KOPT-K1 (cell line): Measurements from ENCODE around the gene LRRC53.

Experiments used
- H3K27ac ChIP-seq: fragments of 200-600 bp; sonication (generic); 2 replicates; pipeline ENCODE4 v1.5.1; 2016; ENCODE audit warnings: antibody characterized with exemption, mild to moderate bottlenecking, low read depth, low read length; ENCODE audit not compliant: poor library complexity, severe bottlenecking
- H3K36me3 ChIP-seq: fragments of 200-600 bp; sonication (generic); 2 replicates; pipeline ENCODE4 v1.5.1; 2017; ENCODE audit warnings: antibody characterized with exemption, mild to moderate bottlenecking, low read length, moderate library complexity; ENCODE audit not compliant: insufficient read depth
- H3K9me3 ChIP-seq: fragments of 200-600 bp; sonication (generic); 2 replicates; pipeline ENCODE4 v1.5.1; 2017; ENCODE audit warnings: antibody characterized with exemption, low read length, mild to moderate bottlenecking; ENCODE audit not compliant: insufficient read depth, poor library complexity, severe bottlenecking

The LRRC53 gene

DNA sequence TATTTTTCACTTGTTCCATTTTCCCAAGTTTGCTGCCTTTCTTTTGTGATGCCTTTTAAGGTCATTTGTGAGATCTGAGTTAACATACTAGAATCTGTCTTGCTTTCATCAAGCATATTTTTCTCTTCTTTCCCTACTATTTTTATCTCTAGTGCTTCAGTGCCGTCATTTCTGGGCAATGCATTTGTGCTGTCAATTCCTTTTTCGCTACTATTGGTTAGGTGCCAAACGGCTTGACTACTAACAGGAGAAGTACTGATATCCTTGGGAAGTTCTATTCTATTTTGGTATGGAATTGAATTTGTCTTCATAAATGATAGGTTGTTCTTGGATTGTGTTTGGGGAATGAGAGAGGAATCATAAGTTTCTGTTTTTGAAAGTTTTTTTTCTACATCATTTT lies 42.2 kb downstream of the LRRC53 start:
- H3K27ac ChIP-seq: no peak overlapping the region
- H3K9me3 ChIP-seq: no peaks in the 10 kb centered on the region

DNA sequence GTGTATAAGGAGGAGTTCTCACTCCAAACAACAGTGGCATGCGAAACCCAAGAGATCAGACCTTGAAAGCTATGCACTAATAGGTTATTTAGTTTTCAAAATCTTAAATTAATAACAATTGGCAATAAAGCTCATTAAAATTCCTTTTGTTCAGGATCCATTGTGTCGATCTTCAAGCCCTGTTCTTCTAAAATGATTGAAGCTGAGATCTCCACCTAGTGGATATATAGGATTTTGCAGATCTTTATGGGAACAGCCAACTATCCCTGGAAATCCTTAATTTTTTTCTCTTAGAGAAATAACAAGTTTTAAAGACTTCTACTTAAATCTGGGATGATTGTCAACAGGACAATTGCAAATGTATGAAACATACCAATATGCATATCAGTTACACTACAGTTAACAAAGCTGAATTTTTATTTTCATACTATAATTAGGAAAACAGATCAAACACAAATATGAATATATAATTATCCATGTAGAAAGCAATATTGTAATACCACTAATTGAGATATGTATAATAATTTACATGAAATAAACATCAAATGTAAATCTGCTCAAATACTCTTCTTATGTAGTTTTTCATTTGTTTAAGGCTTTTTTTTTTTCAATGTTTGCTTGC lies 43.3 kb downstream of the LRRC53 start:
- H3K36me3 ChIP-seq: no peaks in the 10 kb centered on the region
- H3K9me3 ChIP-seq: no peaks in the 10 kb centered on the region
- no peak overlapping the region for H3K27ac ChIP-seq

More for the DNA sequence above, 42.2 kb downstream of the LRRC53 start:
- H3K36me3 ChIP-seq: no peaks in the 10 kb centered on the region

DNA sequence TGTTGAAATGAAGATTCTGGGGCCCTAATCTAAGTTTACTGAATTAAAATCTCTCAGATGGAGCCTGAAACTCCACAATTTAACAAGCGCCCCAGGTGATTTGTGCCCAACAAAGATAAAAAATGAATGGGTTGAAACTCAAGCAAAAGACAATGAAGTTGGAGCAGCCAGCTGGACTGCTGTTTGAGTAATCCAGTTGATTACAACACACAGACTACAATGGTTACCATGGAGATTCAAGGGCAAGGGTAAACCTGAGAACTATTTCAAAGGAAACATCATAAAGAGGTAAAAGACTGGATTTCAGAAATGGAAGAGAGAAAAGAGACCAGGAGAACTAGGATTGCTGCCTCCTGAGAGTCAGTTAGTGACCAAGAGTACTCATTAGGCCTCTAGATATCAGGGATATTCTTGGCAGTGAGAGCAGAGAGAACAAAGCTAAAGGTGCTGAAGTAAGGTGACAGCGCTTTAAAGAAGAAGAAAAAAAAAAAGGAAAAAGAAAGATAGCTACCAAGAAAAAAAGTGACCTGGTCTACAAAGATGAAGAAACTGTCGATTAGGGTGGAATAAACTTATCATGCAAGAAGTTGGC lies 44.5 kb downstream of the LRRC53 start:
- no peaks in the 10 kb centered on the region for H3K36me3 ChIP-seq
- no peaks in the 10 kb centered on the region for H3K9me3 ChIP-seq
- no peak overlapping the region for H3K27ac ChIP-seq

DNA sequence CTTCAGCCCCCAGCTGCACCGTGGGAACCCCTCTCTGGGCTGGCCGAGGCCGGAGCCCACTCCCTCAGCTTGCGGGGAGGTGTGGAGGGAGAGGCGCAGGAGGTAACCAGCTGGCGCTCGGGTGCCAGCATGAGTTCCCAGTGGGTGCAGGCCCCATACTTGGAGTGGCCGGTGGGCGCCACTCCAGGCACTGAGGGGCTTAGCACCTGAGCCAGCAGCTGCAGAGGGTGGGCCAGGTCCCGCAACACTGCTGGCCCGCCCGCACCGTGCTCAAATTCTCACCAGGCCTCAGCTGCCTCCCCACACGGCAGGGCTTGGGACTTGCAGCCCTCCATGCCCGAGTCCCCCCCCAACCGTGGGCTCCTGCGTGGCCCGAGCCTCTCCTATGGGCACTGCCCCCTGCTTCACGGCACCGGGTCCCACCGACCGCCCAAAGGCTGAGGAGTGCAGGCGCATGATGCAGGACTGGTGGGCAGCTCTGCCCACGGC lies 47.2 kb downstream of the LRRC53 start:
- Histone ChIP-seq H3K9me3 (no peaks in the 10 kb centered on the region), H3K36me3 (no peaks in the 10 kb centered on the region), H3K27ac (no peak overlapping the region)

DNA sequence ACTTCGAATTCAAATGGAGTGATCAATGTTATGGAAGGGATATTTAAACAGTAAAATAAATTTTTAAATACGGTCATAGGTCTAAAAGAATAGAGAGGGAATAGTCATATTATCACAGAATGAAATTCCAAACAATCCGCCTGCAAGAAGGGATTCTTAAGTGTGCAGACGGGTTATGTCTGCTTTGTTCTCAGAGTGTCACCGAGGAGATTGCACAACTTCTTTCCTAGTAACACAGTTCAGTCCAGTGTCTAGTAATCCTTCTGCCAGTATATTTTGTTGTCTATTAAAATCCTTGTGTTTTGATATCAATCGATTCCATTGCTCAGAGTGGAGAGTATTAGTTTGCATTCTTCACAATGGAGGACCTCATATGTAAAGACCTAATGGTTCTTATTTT lies 48.4 kb downstream of the LRRC53 start:
- no peaks in the 10 kb centered on the region for H3K9me3 ChIP-seq
- no peak overlapping the region for H3K27ac ChIP-seq
- H3K36me3 ChIP-seq: no peaks in the 10 kb centered on the region

DNA sequence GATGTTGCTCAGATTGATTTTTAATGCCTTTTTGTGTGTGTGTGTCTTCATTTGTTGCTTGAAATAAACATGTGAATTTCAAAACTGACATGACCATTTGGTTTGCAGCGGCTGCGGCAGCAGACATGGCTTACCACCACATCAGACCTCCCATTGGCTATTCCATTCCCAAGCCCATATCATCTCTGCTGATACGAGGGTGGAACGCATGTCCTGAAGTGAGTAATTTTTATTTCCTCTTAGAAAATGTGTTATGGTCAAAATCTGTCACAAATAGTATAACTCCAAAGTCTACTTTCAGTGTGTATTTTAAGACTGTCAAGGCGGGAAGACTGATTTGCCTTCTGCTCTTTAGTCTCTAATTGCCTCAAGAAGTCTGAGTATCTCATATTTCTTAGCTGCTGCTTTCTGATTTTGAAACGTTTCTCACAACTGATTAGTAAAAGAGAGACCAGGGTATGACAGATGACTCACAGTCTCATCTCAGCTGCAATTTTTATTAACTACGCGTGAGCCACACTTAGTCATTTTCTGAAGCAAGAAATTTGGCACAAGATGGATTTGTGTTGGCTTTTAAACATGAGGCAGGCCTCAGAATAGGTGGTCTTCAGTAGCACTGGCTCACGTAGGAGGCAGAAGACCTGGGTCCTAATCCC lies 49.0 kb downstream of the LRRC53 start:
- no peaks in the 10 kb centered on the region for H3K9me3 ChIP-seq
- H3K27ac ChIP-seq: no peak overlapping the region
- H3K36me3 ChIP-seq: no peaks in the 10 kb centered on the region

DNA sequence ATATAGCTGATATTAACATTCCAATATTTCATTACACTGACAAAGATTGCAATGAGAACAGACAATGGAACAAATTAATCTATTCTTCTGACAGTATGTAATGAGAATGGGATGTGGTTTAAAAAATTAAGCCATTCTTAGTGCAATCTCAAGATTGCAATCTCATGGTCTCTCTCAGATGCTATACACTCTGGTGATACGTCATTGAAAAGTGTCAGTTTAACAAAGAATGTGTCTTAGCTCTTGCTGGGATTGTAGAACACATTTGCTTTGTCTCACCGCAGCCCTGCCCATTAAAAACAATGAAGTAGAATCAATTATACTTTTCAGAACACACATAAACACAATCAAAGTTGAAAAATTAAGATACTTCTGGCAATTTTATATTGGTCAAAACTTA lies 55.2 kb downstream of the LRRC53 start:
- Histone ChIP-seq H3K9me3 (no peaks in the 10 kb centered on the region), H3K36me3 (no peaks in the 10 kb centered on the region), H3K27ac (no peak overlapping the region)

DNA sequence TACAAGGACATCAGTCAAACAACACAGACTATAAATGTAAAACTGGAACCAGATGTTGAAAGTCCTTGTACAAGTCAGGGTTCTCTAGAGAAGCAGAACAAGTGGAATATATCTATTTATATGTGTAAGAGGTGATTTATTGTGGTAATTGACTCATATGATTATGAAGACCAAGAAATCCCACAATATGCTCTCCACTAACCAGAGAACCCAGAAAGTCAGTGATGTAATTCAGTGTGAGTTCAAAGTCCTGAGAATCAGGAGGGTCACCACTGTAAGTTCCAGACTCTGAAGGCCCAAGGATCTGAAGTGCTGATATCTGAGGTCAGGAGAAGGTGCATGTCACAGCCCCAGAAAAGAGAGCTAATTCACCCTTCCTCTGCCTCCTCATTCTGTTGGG lies 57.0 kb downstream of the LRRC53 start:
- Histone ChIP-seq H3K36me3 (no peaks in the 10 kb centered on the region), H3K9me3 (no peaks in the 10 kb centered on the region), H3K27ac (no peak overlapping the region)

DNA sequence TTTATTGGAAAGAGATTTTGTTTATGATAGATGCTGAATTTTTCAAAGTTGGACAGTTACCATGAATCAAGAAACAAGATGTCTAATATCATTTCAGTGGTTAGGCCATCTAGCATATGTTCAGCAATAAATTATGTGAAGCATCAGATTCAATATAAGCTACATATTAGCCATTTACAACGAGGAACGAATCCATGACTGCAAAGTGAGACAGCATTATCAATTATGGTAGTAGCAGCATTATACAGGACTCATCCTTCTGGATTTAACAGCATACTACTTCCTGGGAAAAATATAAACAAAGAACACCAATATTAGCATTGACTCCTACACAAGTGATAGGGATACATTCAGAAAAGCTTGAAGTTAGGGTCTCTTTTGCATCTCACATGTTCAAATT lies 59.1 kb downstream of the LRRC53 start:
- Histone ChIP-seq H3K36me3 (no peaks in the 10 kb centered on the region), H3K27ac (no peak overlapping the region), H3K9me3 (no peaks in the 10 kb centered on the region)

DNA sequence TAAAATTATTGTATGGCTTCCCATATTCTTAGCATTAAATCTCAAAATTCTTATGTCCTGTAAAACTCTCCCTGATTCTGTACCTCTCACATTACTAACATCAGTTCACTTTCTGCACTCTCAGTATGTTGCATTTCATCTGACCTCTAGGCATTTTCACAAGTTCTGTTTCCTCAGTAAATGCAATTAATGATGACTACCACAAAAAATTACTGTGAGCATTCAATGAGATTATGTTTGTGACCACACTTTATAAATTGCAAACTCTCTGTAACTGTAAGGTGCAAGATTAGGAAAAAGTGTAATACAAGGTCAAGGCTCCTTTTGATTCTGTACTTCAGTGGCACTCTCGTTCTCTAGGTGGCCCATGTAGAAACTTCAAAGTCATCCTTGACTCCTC lies 60.4 kb downstream of the LRRC53 start:
- H3K36me3 ChIP-seq: no peaks in the 10 kb centered on the region
- H3K9me3 ChIP-seq: no peaks in the 10 kb centered on the region

DNA sequence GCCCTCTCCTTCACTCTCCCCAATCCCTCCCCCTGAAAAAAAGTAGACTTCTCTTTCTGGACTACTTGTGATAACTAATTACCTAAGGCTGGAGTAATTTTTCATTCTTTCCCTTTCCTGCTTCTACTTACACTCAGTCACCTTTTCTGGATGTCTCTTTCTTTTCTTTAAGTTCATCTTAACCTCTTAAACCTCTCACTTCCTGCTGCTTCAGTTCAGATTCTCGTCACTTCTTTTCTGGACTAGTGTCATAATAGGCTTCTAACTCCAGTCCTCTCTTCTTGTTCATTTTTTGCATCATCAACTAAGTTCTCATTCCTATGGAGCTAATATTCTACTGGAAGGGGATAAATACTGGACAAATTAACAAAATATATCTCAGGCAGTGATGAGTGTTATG lies 75.4 kb downstream of the LRRC53 start:
- Histone ChIP-seq H3K27ac (no peak overlapping the region), H3K9me3 (no peaks in the 10 kb centered on the region), H3K36me3 (no peaks in the 10 kb centered on the region)

More for the DNA sequence above, 60.4 kb downstream of the LRRC53 start:
- no peak overlapping the region for H3K27ac ChIP-seq

DNA sequence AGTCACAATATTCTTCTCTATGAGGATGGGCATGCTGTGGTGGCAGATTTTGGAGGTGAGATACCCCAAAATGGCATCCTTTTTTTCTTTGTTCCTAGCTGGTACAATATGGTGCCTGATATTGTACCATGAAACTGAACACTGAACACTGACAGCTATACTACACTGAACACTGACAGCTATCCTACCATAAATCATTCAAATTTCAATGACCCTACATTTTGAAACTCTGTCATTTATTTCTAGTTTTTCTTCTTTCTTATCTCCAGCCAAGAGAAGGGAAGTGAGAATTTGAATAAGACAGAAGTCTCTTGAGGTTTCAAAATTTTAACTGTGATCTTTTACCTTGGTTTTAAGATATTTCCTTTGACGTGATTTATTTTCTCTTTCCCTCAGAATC lies 76.3 kb downstream of the LRRC53 start:
- H3K9me3 ChIP-seq: no peaks in the 10 kb centered on the region
- no peak overlapping the region for H3K27ac ChIP-seq
- H3K36me3 ChIP-seq: no peaks in the 10 kb centered on the region

DNA sequence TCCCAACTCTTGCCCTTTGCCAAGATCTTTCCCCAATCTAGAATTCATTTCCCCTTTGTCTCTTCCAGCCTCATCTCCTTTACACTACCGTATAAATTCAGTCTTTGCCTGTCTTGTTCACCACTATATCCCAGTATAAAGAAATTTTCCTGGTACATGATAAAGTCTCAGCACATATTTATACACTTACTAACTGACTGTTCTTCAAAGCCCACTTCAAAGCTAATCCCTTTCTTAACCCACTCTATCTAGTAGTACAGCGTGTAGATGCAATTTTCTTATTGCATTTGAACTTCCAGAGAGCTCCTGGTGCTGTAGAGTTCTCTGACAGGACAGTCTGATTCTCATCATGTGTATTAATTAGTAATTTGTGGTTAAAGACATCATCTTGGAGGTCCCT lies 78.1 kb downstream of the LRRC53 start:
- no peak overlapping the region for H3K27ac ChIP-seq
- no peaks in the 10 kb centered on the region for H3K9me3 ChIP-seq
- no peaks in the 10 kb centered on the region for H3K36me3 ChIP-seq

DNA sequence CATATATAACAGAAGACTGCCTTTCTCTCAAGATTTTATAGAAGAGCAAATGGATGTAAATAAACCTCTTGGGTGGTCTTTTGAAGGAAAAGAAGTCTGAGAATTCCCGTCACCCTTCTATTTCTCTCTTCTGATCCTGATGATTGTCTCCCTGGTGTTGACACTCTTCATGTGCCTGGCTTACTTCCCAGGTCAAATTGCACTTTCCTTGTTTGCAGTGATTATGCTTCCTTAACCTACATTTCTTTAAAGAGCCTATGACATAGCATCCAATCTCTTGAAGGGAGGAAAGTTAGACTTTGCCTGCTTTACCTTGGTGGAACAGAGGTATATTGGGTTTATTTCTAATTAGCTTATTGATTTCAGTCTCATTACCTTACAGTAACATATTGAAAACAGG lies 80.1 kb downstream of the LRRC53 start:
- Histone ChIP-seq H3K27ac (no peak overlapping the region), H3K9me3 (no peaks in the 10 kb centered on the region), H3K36me3 (no peaks in the 10 kb centered on the region)

DNA sequence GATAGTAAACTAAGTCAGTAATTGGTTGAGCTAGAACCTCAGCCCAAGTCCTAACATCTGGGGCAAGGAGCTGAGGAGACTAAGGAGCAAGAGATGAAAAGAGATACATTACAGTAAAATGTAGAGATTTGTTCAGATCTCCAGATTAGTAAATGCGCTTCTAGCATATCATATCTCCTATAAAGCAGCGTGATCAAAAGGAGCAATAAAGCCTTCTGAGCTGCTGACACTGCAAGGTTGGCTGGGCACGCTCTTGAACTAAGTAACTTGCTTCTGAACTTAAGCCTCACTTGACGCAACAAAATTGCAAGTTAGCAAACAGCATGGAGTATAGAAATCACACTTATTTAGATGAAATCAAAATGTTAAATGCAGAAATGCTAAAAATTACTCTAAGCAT lies 80.9 kb downstream of the LRRC53 start:
- Histone ChIP-seq H3K9me3 (no peaks in the 10 kb centered on the region), H3K27ac (no peak overlapping the region), H3K36me3 (no peaks in the 10 kb centered on the region)
